ENCODE results near the gene ANKRD33. TPM values are rescaled to one million over a fixed set of nuclear protein-coding genes. Genes with fewer than 3 reads are reported as not detected.

The ANKRD33 gene
- total and polyA plus RNA-seq, 2 of the 8 experiments (the other 6 are each of a cell fraction or from before 2014, with no cell fraction given) = 0.41 to 0.53 TPM

DNA sequence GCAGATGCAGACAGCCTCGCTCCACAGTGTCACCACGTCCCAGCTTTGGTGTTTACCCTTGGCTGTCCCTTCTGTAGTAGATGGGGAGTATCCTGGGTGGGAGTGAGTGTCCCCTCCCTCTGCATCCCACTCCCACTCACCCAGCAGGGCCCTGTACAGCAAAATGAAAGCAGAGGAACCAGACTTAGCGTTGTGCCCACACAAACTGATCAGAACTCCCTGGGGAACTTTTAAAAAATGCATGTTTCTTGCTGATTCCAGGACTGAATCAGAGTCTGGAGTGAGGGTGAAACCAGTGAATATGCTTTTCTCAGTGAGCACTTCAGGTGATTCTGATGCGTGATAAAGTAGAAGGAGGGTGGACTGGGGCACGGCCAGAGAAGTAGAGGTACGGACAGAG, 22.3 kb downstream of the ANKRD33 start:
- Histone ChIP-seq H2BK5ac (ENCODE audit: low read depth, low read length) (no peak overlapping the region), H2AFZ (ENCODE audit: low read length) (no peak overlapping the region), H3K4me1 (replicated peaks in 1 of 4; ENCODE audit: control insufficient read depth in 3 of 4, insufficient read depth in 4 of 4, low read length in 3 of 4) (peaks cover 0 to 4% (median under 1%) of the 10 kb centered on the region in 4 experiments; a peak in 4 of 7 replicates), H2BK12ac (ENCODE audit: low read depth, low read length) (no peak overlapping the region), H4K20me1 (replicated peaks in 1 of 2; ENCODE audit: control insufficient read depth in 1 of 2, insufficient read depth in 2 of 2, low read length in 2 of 2) (no peaks in the 10 kb centered on the region), H2BK120ac (replicated peaks; ENCODE audit: low read depth, low read length) (no peak overlapping the region), H4K8ac (ENCODE audit: extremely low read depth, insufficient read depth, low read length) (no peak overlapping the region), H3K79me1 (ENCODE audit: low read depth, low read length) (no peaks in the 10 kb centered on the region), H3K23ac (ENCODE audit: insufficient read length) (no peak overlapping the region), H3K79me2 (ENCODE audit: control insufficient read depth in 1 of 2, insufficient read depth in 2 of 2, low read length in 2 of 2) (no peaks in the 10 kb centered on the region), H2AK5ac (ENCODE audit: low read depth, low read length) (no peak overlapping the region), H3K9me3 (ENCODE audit: insufficient read depth in 2 of 2, low read depth in 1 of 2, low read length in 1 of 2) (no peaks in the 10 kb centered on the region), H3K23me2 (ENCODE audit: low read depth, low read length) (peaks cover 6% of the 10 kb centered on the region), H3K56ac (replicated peaks; ENCODE audit: insufficient read length, low read depth, low read length) (no peak overlapping the region), H3K9ac (replicated peaks in 1 of 4; ENCODE audit: extremely low read depth in 1 of 4, low read depth in 3 of 4, low read length in 3 of 4) (no peak overlapping the region), H3K27me3 (replicated peaks in 1 of 4; ENCODE audit: control insufficient read depth in 3 of 4, extremely low read depth in 1 of 4, insufficient read depth in 3 of 4, low read length in 3 of 4) (peaks cover 4 to 28% (median 20%) of the 10 kb centered on the region in 4 experiments), H2BK15ac (ENCODE audit: low read length) (no peak overlapping the region), H3K4ac (replicated peaks; ENCODE audit: insufficient read length, low read depth, low read length) (no peak overlapping the region), H2BK20ac (ENCODE audit: low read length) (no peak overlapping the region), H3K36me3 (ENCODE audit: control insufficient read depth in 2 of 4, insufficient read depth in 4 of 4, low read length in 3 of 4) (peaks cover 0 to 3% (median 0%) of the 10 kb centered on the region in 4 experiments; a peak in 1 of 8 replicates), H3K14ac (ENCODE audit: insufficient read length) (no peak overlapping the region), H3K4me2 (ENCODE audit: insufficient read depth in 1 of 2, low read depth in 2 of 2, low read length in 2 of 2) (no peak overlapping the region), H4K91ac (replicated peaks; ENCODE audit: insufficient read length, low read length) (no peak overlapping the region), H3K27ac (ENCODE audit: low read depth, low read length) (no peak overlapping the region), H3K18ac (ENCODE audit: extremely low read depth, low read length) (no peak overlapping the region), H4K5ac (ENCODE audit: insufficient read length, low read depth, low read length) (no peak overlapping the region), H3K4me3 (ENCODE audit: extremely low read depth in 1 of 4, insufficient read depth in 2 of 4, low read depth in 3 of 4, low read length in 4 of 4) (no peak overlapping the region)
- POLR2A ChIA-PET (ENCODE audit: partially characterized antibody) = no interaction called here
- FAIRE-seq (no peak), DNase-seq (ENCODE audit: low read depth in 1 of 2, low spot score in 2 of 2) (no peak)
- TF ChIP-seq SIX5 (IDR thresholded peaks at IDR 0.05; ENCODE audit: low read depth, low read length) (no peak), POLR2AphosphoS5 (IDR thresholded peaks at IDR 0.05; ENCODE audit: low read depth, low read length) (no peak), TEAD4 (IDR thresholded peaks at IDR 0.05; ENCODE audit: low read depth, low read length) (no peak), RAD21 (IDR thresholded peaks at IDR 0.05 in 1 of 2, conservative IDR thresholded peaks at IDR 0.05 in 1 of 2; ENCODE audit: low read depth in 2 of 2, low read length in 2 of 2) (no peak)
- 84% methylated on average over 6 of the region's 6 CpGs; no CpG with 5 or more reads in 1 of the 2 experiments for WGBS, 2 experiments (ENCODE audit: extremely low coverage in 1 of 2, insufficient coverage in 1 of 2, insufficient read length in 1 of 2, insufficient replicate concordance in 2 of 2, low coverage in 1 of 2, low lambda C conversion rate in 2 of 2, missing lambda C conversion rate in 1 of 2)
- CTCF ChIA-PET (ENCODE audit: partially characterized antibody) = interaction anchor here (0.8 to 12.7 kb wide), 6 partner anchors 9 to 110 kb away, joined by 3 to 234 read pairs (median 22); no protein-coding TSS in a partner anchor

Data from H1 (cell line).